ENCODE results near the gene PTPN1. TPM values are rescaled to one million over a fixed set of nuclear protein-coding genes. Genes with fewer than 3 reads are reported as not detected.

PTPN1 gene
- total and polyA plus RNA-seq, 8 donors, result 26.3 to 98.6 (median 30.4) TPM

DNA sequence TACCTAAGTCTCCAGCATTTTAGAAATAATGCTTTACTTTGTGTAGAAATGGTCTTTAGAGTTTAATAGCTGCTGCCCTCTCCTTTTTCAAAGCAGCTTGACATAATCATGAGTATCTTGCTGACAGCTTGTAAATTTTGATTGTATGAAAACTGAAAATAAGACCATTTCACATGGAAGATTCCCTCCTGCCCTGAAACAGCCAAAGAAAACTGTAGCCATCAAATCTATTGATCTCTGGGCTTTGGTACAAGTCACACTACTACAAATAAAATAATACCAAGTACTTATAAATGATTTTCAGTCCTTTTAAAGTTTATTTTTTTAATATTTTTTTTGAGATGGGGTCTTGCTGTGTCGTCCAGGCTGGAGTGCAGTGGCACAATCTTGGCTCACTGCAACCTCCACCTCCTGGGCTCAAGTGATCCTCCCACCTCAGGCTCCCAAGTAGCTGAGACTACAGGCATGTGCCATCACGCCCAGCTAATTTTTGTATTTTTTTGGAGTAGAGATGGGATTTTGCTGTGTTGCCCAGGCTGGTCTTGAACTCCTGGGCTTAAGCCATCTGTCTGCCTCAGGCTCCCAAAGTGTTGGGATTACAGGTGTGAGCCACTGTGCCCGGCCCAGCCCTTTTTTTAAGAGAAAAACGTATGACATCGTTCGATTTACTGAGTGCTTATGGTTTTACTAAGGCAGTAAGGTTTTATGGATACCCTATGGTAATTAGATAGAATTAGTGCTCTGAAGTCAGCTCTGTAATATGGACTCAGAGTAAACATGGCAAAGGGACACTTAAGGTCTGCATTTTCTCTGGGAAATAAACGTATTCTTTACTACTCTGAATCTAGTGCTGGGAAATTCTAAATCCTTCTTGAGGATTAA, 7.0 kb downstream of the PTPN1 start:
- H3K4me1 ChIP-seq, result peaks cover 56 to 100% of the 10 kb centered on the region in 2 donors
- H3K9me3 ChIP-seq, result no peaks in the 10 kb centered on the region
- no peak overlapping the region for H3K4me3 ChIP-seq
- intact Hi-C loops (cut with DNase I), result no loop called here
- H3K27me3 ChIP-seq, result no peaks in the 10 kb centered on the region
- peak overlapping the region; percentile 71 to 85 for H3K27ac ChIP-seq
- ATAC-seq, result no peak
- peaks cover 0 to 4% of the 10 kb centered on the region in 2 donors for H3K36me3 ChIP-seq
- DNase-seq, result no peak
- no peak for TF ChIP-seq CTCF (IDR thresholded peaks at IDR 0.05)

- peaks cover 56 to 100% of the 10 kb centered on the region in 2 donors for H3K4me1 ChIP-seq
- no peak for TF ChIP-seq CTCF (IDR thresholded peaks at IDR 0.05)
- DNase-seq (no peak), ATAC-seq (no peak)
- intact Hi-C loops (cut with DNase I), result no loop called here
- peak overlapping the region; percentile 71 to 85 for H3K27ac ChIP-seq
- H3K4me3 ChIP-seq, result no peak overlapping the region
- H3K27me3 ChIP-seq, result no peaks in the 10 kb centered on the region
- no peaks in the 10 kb centered on the region for H3K9me3 ChIP-seq
- H3K36me3 ChIP-seq, result peaks cover 0 to 4% of the 10 kb centered on the region in 2 donors
Observed at GRCh38 chr20:50517817-50518154, 7.6 kb downstream of the PTPN1 start.

DNA sequence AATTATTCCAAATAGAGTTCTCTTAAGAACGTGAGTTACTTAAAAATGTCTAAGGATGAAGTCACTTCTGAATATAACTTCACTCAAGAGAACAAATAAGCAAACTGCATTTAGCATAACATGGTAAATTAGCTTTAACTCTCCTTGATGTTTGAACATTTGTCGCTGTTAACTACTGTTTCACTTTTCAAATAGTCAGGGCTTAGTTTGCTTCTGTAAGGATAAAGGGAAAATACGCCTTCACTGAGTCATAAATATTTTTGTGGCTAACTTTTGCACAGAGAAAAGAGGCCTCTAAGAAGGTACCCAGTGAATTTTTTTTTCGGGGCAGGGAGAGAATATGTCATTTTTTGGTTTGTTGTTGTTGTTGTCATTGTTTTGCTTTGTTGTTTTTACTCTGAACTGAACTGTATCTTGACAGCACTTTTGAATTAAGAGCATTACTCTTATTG, 8.1 kb downstream of the PTPN1 start:
- Histone ChIP-seq H3K9me3 (no peaks in the 10 kb centered on the region), H3K36me3 (peaks cover 0 to 4% of the 10 kb centered on the region in 2 donors), H3K27me3 (no peaks in the 10 kb centered on the region), H3K27ac (peak overlapping the region; percentile 71 to 85), H3K4me3 (no peak overlapping the region), H3K4me1 (peaks cover 56 to 99% of the 10 kb centered on the region in 2 donors)
- peak; percentile 17 for ATAC-seq
- TF ChIP-seq CTCF (IDR thresholded peaks at IDR 0.05), result no peak
- intact Hi-C loops (cut with DNase I), result no loop called here
- DNase-seq, result no peak

DNA sequence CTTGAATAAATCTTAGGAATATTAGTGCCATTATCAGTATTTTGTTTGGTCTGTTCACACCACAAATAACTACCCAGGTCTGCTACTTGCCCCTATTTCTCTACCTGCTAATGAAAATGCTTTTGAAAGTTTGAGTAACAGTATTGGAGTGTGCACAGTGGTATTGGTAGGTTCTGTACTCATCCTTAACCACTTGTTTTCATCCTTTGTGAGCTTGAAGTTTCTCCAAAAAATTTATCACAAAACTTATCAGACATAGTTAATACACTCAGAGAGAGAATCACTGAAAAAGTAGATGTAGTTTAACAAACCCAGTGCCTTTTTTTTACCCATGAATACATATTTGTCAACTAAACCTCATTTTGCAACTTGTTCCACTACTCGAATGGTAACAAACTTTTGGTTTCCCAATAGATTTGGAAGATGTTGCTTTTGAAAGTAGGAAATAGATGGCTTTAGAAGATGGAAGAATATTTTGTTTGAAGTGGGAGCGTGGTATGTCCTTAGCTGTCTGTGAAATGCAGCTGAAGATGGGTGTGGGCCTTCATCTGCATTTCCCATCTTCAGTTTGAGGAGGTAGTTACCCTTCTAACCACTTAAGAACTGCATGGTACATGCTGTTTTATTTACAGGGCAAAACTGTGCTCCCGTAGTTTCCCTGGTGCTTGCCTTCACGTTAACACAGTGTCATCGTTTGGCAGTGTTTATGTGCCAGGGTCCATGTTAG, 9.0 kb downstream of the PTPN1 start:
- H3K4me3 ChIP-seq, result no peak overlapping the region
- H3K27me3 ChIP-seq, result no peaks in the 10 kb centered on the region
- H3K27ac ChIP-seq, result peak overlapping the region; percentile 10 to 85
- TF ChIP-seq CTCF (IDR thresholded peaks at IDR 0.05), result no peak
- H3K9me3 ChIP-seq, result no peaks in the 10 kb centered on the region
- intact Hi-C loops (cut with DNase I), result no loop called here
- peaks cover 49 to 99% of the 10 kb centered on the region in 2 donors for H3K4me1 ChIP-seq
- DNase-seq, result no peak
- peak; percentile 14 for ATAC-seq
- peaks cover 0 to 4% of the 10 kb centered on the region in 2 donors for H3K36me3 ChIP-seq
